B cell (primary cell): ENCODE data around the gene ANGPTL7. TPM values are rescaled to one million over a fixed set of nuclear protein-coding genes. Genes with fewer than 3 reads are reported as not detected.

Experiments
- ATAC-seq: fragments of 200-7000 bp; cut with Tn5 transposase; one replicate; pipeline ENCODE4 v1.10.0; 2021; ENCODE audit warnings: low read depth, mild to moderate bottlenecking, moderate number of reproducible peaks, moderate library complexity
- CTCF ChIA-PET: fragments of 350-600 bp; sonication (Branson Sonifier 250); formaldehyde crosslinking; loops from one replicate; lab custom pipeline; 2021; ENCODE audit warnings: antibody characterized with exemption, inconsistent platforms; lab: Charles Lee
- POLR2A ChIA-PET: fragments of 350-600 bp; sonication (Branson Sonifier 250); formaldehyde crosslinking; loops from one replicate; lab custom pipeline; 2021; ENCODE audit warnings: antibody characterized with exemption; lab: Charles Lee
- DNase-seq: peaks from one replicate; pipeline ENCODE4 v3.0.0; 2013
- H2AFZ ChIP-seq: 2 replicates; pipeline ENCODE4 v1.6.1; 2012; ENCODE audit warnings: mild to moderate bottlenecking, low read depth, low read length; ENCODE audit not compliant: insufficient read depth, poor library complexity, severe bottlenecking
- H3K27ac ChIP-seq, 2 donors: 1 replicate in 1 of 2; 2 replicates in 1 of 2; pipeline ENCODE4 v1.5.1; 2012 to 2013; ENCODE audit warnings: low read length in 2 of 2, mild to moderate bottlenecking in 2 of 2, moderate library complexity in 1 of 2
- H3K27me3 ChIP-seq, 4 experiments: fragments of 200-600 bp in 1 of 4; sonication (generic) in 1 of 4; replicated peaks in 1 of 4; 1 replicate in 2 of 4; 2 replicates in 2 of 4; pipeline versions ENCODE4 v1.6.1 to v1.7.0; 2013 to 2016; ENCODE audit warnings: low read length in 3 of 4, mild to moderate bottlenecking in 2 of 4, mixed read lengths in 1 of 4, moderate library complexity in 1 of 4; ENCODE audit not compliant: insufficient read depth in 4 of 4, control insufficient read depth in 3 of 4; ENCODE audit errors: control extremely low read depth in 1 of 4
- H3K36me3 ChIP-seq, 2 experiments: replicated peaks in 1 of 2; 1 replicate in 1 of 2; 2 replicates in 1 of 2; pipeline versions ENCODE4 v1.6.1 to v1.7.1; 2013; ENCODE audit warnings: low read length in 1 of 2; ENCODE audit not compliant: insufficient read depth in 2 of 2, control insufficient read depth in 1 of 2; ENCODE audit errors: control extremely low read depth in 1 of 2, extremely low read depth in 1 of 2
- H3K4me1 ChIP-seq, 2 donors: fragments of 200-600 bp in 1 of 2; sonication (generic) in 1 of 2; 1 replicate in 1 of 2; 2 replicates in 1 of 2; pipeline versions ENCODE4 v1.5.1 to v1.6.1; 2013 to 2017; ENCODE audit warnings: low read length in 2 of 2; ENCODE audit not compliant: control insufficient read depth in 2 of 2, insufficient read depth in 2 of 2
- H3K4me2 ChIP-seq: replicated peaks from 2 replicates; pipeline ENCODE3; 2012; ENCODE audit warnings: mild to moderate bottlenecking, low read depth, low read length; ENCODE audit not compliant: poor library complexity, severe bottlenecking
- H3K4me3 ChIP-seq, 5 experiments: fragments of 200-600 bp in 1 of 5; sonication (generic) in 1 of 5; 1 replicate in 3 of 5; 2 replicates in 2 of 5; pipeline versions ENCODE4 v1.5.1 to v1.7.0; 2011 to 2016; ENCODE audit warnings: low read length in 4 of 5, mild to moderate bottlenecking in 4 of 5, low read depth in 2 of 5, control low read depth in 1 of 5, moderate library complexity in 1 of 5; ENCODE audit not compliant: insufficient read depth in 1 of 5; ENCODE audit errors: control extremely low read depth in 1 of 5, extremely low read depth in 1 of 5
- H3K79me2 ChIP-seq: fragments of 200-600 bp; sonication (generic); one replicate; pipeline ENCODE4 v1.6.0; 2016; ENCODE audit warnings: low read length; ENCODE audit not compliant: control insufficient read depth, insufficient read depth
- H3K9ac ChIP-seq: fragments of 200-600 bp; sonication (generic); 2 replicates; pipeline ENCODE4 v1.6.1; 2017; ENCODE audit warnings: mild to moderate bottlenecking, low read length, moderate library complexity
- H3K9me3 ChIP-seq, 3 donors: one replicate each; pipeline versions ENCODE4 v1.6.1 to v1.7.1; 2013; ENCODE audit warnings: low read length in 2 of 3; ENCODE audit not compliant: control insufficient read depth in 2 of 3, insufficient read depth in 1 of 3; ENCODE audit errors: control extremely low read depth in 1 of 3
- H4K20me1 ChIP-seq: 2 replicates; pipeline ENCODE4 v1.6.0; 2012; ENCODE audit warnings: mild to moderate bottlenecking, low read length; ENCODE audit not compliant: insufficient read depth, control insufficient read depth, poor library complexity, severe bottlenecking
- H3K27ac Mint-ChIP-seq: one replicate; pipeline ENCODE4 v1.8.0; 2021; ENCODE audit warnings: mixed read lengths
- H3K27me3 Mint-ChIP-seq: one replicate; pipeline ENCODE4 v1.8.0; 2021; ENCODE audit warnings: mixed read lengths
- H3K4me1 Mint-ChIP-seq: one replicate; pipeline ENCODE4 v1.8.0; 2021; ENCODE audit warnings: mixed read lengths
- H3K4me3 Mint-ChIP-seq: one replicate; pipeline ENCODE4 v1.8.0; 2021; ENCODE audit warnings: mixed read lengths
- H3K9me3 Mint-ChIP-seq: one replicate; pipeline ENCODE4 v1.8.0; 2022; ENCODE audit warnings: mixed read lengths; ENCODE audit not compliant: insufficient read depth
- CTCF ChIP-seq: fragments of 200-600 bp; IDR thresholded peaks from one replicate; pipeline ENCODE4 v1.8.0; 2022; ENCODE audit warnings: antibody characterized with exemption, mild to moderate bottlenecking
- EZH2 ChIP-seq: IDR thresholded peaks from 2 replicates; pipeline ENCODE4 v1.6.1; 2012; ENCODE audit warnings: borderline replicate concordance, low read depth, mild to moderate bottlenecking, moderate library complexity, low read length; ENCODE audit not compliant: insufficient read depth, poor library complexity, severe bottlenecking
- WGBS: methylation state at CpG from one replicate; pipeline ENCODE4 v1.1.5; 2013; ENCODE audit warnings: missing lambda C conversion rate; ENCODE audit not compliant: insufficient coverage; 5-methylcytosine and 5-hydroxymethylcytosine counted together
- intact Hi-C: fragments of 100-400 bp; cut with micrococcal nuclease; formaldehyde crosslinking; loops from one replicate; pipeline ENCODE4 v1.10.0; 2022
- polyA plus RNA-seq: library from polyadenylated mRNA; depleted of rRNA; stranded (reverse); fragments of >200 nt; gene quantifications from 2 replicates; pipeline ENCODE4 v1.2.3, GENCODE V29; 2012
- total RNA-seq, 2 donors: library from RNA; stranded (reverse); fragments of 120-200 nt in 1 of 2; gene quantifications; 1 replicate in 1 of 2; 2 replicates in 1 of 2; pipeline versions ENCODE4 v1.2.3 to v1.2.4, GENCODE V29; 2013 to 2022

ANGPTL7 gene
- total and polyA plus RNA-seq, 2 donors (not counting 1 experiment from before 2014, with no cell fraction given): not detected

DNA sequence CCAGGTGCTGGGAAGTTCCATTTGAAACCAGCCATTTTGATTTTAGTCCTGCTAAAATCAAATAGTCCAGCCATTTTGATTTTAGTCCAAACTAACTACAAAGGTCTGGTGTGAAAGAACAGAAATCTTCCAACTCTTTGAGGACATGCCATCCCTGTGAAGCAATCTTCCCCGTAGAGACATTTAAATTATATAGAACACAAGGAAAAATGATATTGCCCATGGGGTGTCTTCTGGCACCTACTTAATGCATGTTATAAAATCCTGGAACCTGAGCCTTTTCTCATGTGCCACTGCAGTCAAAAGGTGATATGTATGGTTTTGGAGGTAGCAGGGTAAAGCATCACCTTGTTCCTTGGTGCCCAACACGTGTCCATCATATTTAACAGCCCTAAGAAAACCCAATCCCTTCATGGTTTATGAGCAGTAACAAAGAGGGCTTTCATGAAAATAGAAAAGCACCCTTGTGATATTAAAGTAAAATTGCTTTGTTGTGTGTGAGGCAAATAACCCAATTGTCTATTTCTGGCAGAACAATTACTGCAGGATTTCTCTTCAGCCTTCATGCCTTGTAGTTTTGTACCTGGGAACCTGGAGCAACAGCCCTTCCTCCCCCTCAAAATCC, 26.3 kb downstream of the ANGPTL7 start:
- intact Hi-C loops: no loop called here
- no CpG with 5 or more reads among the region's 2 CpGs for WGBS

More for the DNA sequence above, 26.3 kb downstream of the ANGPTL7 start:
- no peak for ATAC-seq
- peaks cover 10 to 81% of the 10 kb centered on the region in 2 experiments for H3K36me3 ChIP-seq
- no peak overlapping the region for H3K27ac ChIP-seq
- TF ChIP-seq CTCF: no peak
- no peak for TF ChIP-seq EZH2
- H3K9ac ChIP-seq: no peak overlapping the region
- ChIA-PET POLR2A (no interaction called here), CTCF (interaction anchor here (0.8 kb wide), 1 partner anchor 24 kb away, joined by 3 read pairs; no protein-coding TSS in a partner anchor)
- no peaks in the 10 kb centered on the region for H3K9me3 ChIP-seq
- Mint-ChIP-seq H3K9me3 (no peaks in the 10 kb centered on the region), H3K4me1 (no peaks in the 10 kb centered on the region), H3K27ac (no peak overlapping the region), H3K4me3 (no peak overlapping the region), H3K27me3 (no peaks in the 10 kb centered on the region)
- no peaks in the 10 kb centered on the region for H3K4me1 ChIP-seq
- no peak overlapping the region for H3K4me2 ChIP-seq
- no peak for DNase-seq
- no peak overlapping the region for H2AFZ ChIP-seq
- peaks cover 8% of the 10 kb centered on the region for H3K79me2 ChIP-seq
- H4K20me1 ChIP-seq: no peaks in the 10 kb centered on the region
- H3K4me3 ChIP-seq: no peak overlapping the region
- no peaks in the 10 kb centered on the region for H3K27me3 ChIP-seq
